Endothelial cell (in vitro differentiated cells): Measurements from ENCODE around the gene C1orf105. TPM values are rescaled to one million over a fixed set of nuclear protein-coding genes. Genes with fewer than 3 reads are reported as not detected.

Experiments used
- DNase-seq: peaks from one replicate; pipeline ENCODE4 v3.0.0; 2021; ENCODE audit warnings: low spot score
- H3K27ac Mint-ChIP-seq: one replicate; pipeline ENCODE4 v1.8.0; 2021; ENCODE audit warnings: mixed read lengths, inconsistent platforms; ENCODE audit not compliant: unreplicated experiment
- H3K27me3 Mint-ChIP-seq: one replicate; pipeline ENCODE4 v1.8.0; 2021; ENCODE audit warnings: mild to moderate bottlenecking, moderate library complexity, mixed read lengths, inconsistent platforms; ENCODE audit not compliant: unreplicated experiment
- H3K36me3 Mint-ChIP-seq: one replicate; pipeline ENCODE4 v1.8.0; 2021; ENCODE audit warnings: mild to moderate bottlenecking, low read depth, mixed read lengths, inconsistent platforms; ENCODE audit not compliant: unreplicated experiment
- H3K4me1 Mint-ChIP-seq: one replicate; pipeline ENCODE4 v1.8.0; 2021; ENCODE audit warnings: mild to moderate bottlenecking, mixed read lengths, inconsistent platforms; ENCODE audit not compliant: unreplicated experiment
- H3K4me3 Mint-ChIP-seq: one replicate; pipeline ENCODE4 v1.8.0; 2021; ENCODE audit warnings: mild to moderate bottlenecking, mixed read lengths, inconsistent platforms; ENCODE audit not compliant: unreplicated experiment
- H3K9me3 Mint-ChIP-seq: one replicate; pipeline ENCODE4 v1.8.0; 2021; ENCODE audit warnings: mixed read lengths, inconsistent platforms; ENCODE audit not compliant: unreplicated experiment
- total RNA-seq: library from RNA; stranded (reverse); fragmentation: NEBNext Ultra II Directional; extraction: Animal tissue kit (Norgen Biotek cat#: 25700); gene quantifications from one replicate; pipeline ENCODE4 v1.2.1, GENCODE V29; 2021; ENCODE audit not compliant: unreplicated experiment
- TF ChIP-seq, protein P1 (sequence below): fragments of 200-600 bp; sonication (generic); IDR thresholded peaks from one replicate; pipeline ENCODE4 v1.5.0; 2021; ENCODE audit warnings: antibody characterized with exemption; ENCODE audit not compliant: unreplicated experiment

The C1orf105 gene
- total RNA-seq, 1 donor from 2014 or later = 0.85 TPM

DNA sequence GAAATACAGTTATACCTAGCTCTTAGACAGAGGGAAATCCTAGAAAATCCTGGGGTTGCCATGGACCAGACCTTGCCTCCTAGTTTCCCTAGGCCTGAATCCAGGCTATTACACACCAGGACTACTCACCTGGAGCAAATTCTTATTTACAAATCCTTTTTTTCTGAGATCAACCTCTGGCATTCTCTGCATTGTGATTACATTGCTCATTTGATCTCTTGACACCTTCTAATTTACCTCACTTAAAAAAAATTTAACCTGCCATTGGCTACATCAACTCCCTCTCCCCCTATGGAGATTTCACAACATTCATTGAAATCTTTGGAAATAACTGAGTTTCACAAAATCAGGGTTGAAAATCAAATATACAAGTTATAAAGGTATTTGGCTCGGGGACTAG is 2.9 kb upstream of the C1orf105 start:
- TF ChIP-seq, protein P1, sequence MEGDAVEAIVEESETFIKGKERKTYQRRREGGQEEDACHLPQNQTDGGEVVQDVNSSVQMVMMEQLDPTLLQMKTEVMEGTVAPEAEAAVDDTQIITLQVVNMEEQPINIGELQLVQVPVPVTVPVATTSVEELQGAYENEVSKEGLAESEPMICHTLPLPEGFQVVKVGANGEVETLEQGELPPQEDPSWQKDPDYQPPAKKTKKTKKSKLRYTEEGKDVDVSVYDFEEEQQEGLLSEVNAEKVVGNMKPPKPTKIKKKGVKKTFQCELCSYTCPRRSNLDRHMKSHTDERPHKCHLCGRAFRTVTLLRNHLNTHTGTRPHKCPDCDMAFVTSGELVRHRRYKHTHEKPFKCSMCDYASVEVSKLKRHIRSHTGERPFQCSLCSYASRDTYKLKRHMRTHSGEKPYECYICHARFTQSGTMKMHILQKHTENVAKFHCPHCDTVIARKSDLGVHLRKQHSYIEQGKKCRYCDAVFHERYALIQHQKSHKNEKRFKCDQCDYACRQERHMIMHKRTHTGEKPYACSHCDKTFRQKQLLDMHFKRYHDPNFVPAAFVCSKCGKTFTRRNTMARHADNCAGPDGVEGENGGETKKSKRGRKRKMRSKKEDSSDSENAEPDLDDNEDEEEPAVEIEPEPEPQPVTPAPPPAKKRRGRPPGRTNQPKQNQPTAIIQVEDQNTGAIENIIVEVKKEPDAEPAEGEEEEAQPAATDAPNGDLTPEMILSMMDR = no peak
- Mint-ChIP-seq H3K4me3 (no peak overlapping the region), H3K36me3 (no peaks in the 10 kb centered on the region), H3K4me1 (peaks cover 8% of the 10 kb centered on the region), H3K27ac (no peak overlapping the region), H3K9me3 (no peaks in the 10 kb centered on the region), H3K27me3 (no peaks in the 10 kb centered on the region)
- DNase-seq = no peak

DNA sequence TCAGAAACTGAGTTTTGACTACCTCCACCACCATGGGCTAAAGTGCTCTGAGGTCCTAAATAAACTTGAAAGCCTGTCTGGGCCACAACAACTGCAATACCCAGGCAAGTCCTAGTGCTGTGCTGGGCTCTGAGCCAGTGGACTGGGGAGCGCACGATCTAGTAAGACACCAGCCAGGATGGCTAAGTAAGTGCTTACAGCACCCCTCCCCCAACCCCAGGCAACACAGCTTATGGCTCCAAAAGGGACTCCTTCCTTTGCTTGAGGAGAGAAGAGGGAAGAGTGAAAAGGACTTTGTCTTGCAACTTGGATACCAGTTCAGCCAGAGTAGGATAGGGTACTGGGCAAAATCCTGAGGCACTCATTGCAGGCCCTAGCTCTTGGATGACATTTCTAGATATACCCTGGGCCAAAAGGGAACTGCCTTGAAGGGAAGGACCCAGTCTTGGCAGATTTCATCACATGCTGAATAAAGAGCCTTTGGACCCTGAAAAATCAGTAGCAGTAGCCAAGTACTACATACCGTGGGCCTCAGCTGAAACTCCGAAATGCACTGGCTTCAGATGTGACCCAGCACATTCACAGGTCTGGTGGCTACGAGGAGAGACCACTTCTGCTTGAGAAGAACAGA is 1.6 kb downstream of the C1orf105 start:
- Mint-ChIP-seq H3K9me3 (no peaks in the 10 kb centered on the region), H3K27ac (no peak overlapping the region), H3K27me3 (no peaks in the 10 kb centered on the region), H3K36me3 (no peaks in the 10 kb centered on the region), H3K4me3 (no peak overlapping the region), H3K4me1 (peaks cover 8% of the 10 kb centered on the region)
- DNase-seq = no peak
- TF ChIP-seq, protein P1 = no peak

DNA sequence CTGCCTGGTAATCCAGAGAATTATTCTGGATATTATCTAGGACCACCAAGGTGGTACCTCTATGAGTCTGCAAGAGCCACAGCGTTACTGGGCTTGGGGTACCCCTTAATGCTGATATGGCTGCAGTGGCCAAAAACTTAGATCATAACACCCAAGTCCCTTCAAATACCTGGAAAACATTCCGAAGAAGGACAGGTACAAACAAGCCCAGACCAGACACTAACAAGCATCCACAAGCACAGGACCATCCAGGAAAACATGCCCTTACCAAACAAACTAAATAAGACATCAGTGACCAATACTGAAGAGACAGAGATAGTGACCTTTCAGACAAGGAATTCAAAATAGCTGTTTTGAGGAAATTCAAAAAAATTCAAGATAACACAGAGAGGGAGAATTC is 2.9 kb downstream of the C1orf105 start:
- Mint-ChIP-seq H3K4me1 (peaks cover 8% of the 10 kb centered on the region), H3K9me3 (no peaks in the 10 kb centered on the region), H3K27me3 (no peaks in the 10 kb centered on the region), H3K36me3 (no peaks in the 10 kb centered on the region), H3K27ac (no peak overlapping the region), H3K4me3 (no peak overlapping the region)
- TF ChIP-seq, protein P1 = no peak
- DNase-seq = no peak

DNA sequence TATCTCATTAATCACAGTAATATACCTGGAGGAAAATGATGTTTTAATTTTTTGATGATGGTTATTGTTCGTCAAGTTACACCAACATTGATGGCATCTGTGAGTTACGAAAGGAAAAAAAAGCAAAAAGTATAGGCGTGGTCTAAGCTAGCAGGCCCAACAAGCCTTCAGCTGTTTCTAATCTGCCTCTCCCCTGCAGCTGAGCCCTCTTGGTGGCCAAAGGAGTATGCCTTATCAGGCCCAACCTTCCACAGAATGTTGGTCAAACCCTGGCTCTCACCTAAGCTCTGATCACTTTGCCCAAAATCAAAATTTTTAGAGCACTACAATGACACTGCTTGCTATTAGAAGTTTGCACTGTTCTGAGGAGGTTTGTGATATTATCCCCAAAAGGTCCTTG is 4.9 kb downstream of the C1orf105 start:
- H3K9me3 Mint-ChIP-seq = no peaks in the 10 kb centered on the region
- H3K4me1 Mint-ChIP-seq = peaks cover 2% of the 10 kb centered on the region
- no peak for DNase-seq
- TF ChIP-seq, protein P1 = no peak
- peaks cover 1% of the 10 kb centered on the region for H3K27me3 Mint-ChIP-seq
- H3K36me3 Mint-ChIP-seq = no peaks in the 10 kb centered on the region
- no peak overlapping the region for H3K27ac Mint-ChIP-seq
- H3K4me3 Mint-ChIP-seq = no peak overlapping the region

DNA sequence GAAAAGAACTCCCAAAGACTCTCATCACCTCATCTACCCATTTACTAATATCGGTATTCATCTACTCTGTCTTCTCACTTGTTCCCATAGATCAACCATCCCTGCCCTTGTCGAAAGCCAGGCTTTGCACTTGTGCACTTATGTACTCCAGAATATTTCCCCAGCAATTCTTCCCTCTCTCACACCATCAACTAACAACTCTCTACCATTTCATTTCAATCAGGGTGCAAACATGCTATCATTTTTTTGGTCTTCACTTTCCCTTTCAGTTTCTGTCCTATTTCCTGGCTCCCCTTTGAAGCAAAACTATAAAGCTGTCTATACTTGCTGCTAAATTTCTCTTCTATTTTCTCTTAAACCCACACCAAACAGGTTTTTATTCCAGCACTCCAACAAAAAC is 6.7 kb downstream of the C1orf105 start:
- no peak for DNase-seq
- no peak overlapping the region for H3K27ac Mint-ChIP-seq
- peaks cover 1% of the 10 kb centered on the region for H3K27me3 Mint-ChIP-seq
- no peaks in the 10 kb centered on the region for H3K9me3 Mint-ChIP-seq
- TF ChIP-seq, protein P1 = no peak
- peaks cover 11% of the 10 kb centered on the region for H3K4me1 Mint-ChIP-seq
- no peak overlapping the region for H3K4me3 Mint-ChIP-seq
- H3K36me3 Mint-ChIP-seq = no peaks in the 10 kb centered on the region
